SH-SY5Y (cell line): Measurements from ENCODE around the gene STRA6.

Experiments used
- GATA2 ChIP-seq: IDR thresholded peaks from 2 replicates; pipeline ENCODE4 v1.6.1; 2011; ENCODE audit warnings: mild to moderate bottlenecking, low read depth, low read length
- GATA3 ChIP-seq: IDR thresholded peaks from 2 replicates; pipeline ENCODE4 v1.6.1; 2011; ENCODE audit warnings: low read depth, mild to moderate bottlenecking, low read length, moderate library complexity

DNA sequence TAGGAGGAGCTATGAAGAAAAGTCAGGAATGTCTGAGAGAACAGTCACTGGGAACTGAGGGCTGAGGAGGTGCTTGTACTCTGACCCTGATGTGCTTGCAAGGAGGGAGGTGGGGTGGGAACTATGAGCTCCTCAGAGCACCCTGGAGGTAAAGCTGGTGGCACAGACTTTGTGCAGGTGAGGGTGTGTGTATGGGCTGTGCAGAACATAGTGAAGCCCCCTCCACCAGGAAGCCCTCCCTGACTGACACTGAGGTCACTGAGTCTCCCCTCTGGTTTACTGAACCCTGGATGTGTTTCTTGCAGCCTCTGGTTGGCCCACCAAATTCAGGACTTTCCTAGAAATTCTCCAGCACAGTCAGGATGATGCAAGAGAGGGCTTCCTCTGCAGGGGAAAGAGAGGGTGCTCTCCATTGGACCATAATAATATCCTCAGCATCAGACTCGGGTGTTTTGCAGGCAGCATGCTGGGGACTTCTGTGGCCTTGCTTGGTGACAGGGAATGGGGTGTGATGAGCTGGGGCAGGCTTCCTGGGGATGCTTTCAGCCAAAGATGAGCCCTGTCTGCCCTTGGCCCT, 30.5 kb downstream of the STRA6 start:
- no peak for TF ChIP-seq GATA2
- no peak for TF ChIP-seq GATA3
